ENCODE results near the gene ZNF474.

- TF ChIP-seq, protein P1, sequence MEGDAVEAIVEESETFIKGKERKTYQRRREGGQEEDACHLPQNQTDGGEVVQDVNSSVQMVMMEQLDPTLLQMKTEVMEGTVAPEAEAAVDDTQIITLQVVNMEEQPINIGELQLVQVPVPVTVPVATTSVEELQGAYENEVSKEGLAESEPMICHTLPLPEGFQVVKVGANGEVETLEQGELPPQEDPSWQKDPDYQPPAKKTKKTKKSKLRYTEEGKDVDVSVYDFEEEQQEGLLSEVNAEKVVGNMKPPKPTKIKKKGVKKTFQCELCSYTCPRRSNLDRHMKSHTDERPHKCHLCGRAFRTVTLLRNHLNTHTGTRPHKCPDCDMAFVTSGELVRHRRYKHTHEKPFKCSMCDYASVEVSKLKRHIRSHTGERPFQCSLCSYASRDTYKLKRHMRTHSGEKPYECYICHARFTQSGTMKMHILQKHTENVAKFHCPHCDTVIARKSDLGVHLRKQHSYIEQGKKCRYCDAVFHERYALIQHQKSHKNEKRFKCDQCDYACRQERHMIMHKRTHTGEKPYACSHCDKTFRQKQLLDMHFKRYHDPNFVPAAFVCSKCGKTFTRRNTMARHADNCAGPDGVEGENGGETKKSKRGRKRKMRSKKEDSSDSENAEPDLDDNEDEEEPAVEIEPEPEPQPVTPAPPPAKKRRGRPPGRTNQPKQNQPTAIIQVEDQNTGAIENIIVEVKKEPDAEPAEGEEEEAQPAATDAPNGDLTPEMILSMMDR (IDR thresholded peaks at IDR 0.05), result no peak
- no peak for TF ChIP-seq EZH2 (IDR thresholded peaks at IDR 0.05)
These were observed 806 bp downstream of the ZNF474 start for GRCh38 chr5:122130152-122130551.
